ENCODE data around the gene TMEM176A.

Gene TMEM176A

DNA sequence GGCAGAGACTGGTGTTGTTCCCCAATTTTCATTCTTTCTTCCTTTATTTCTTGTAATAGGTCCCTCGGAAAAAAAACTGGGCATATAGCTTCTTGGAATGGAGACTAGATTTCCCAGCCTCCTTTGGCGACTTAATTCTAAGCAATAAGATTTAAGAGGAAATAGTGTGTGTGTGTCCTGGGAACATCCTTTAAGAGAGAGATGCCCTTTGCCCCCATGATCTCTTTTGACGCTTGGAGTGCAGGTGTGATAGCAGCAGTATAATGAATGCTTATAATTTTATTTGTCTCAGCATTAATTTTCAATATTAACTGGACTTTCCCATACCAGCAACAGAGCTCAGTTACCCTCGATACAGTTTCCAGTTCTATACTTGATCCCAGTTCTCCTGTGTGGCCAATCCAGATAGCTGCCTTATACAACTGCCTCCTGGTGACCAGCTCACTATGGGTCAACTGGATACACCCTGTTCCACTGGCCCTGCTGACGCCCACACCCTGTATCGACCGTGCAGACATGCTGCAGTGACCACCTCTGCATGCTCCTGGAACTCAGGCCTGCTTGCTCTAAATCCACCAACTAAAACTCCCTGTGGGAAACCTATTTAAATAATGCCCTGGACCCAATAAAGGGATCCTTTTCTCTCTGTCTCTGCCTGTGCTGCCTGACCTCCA, 13.9 kb downstream of the TMEM176A start:
- no peak overlapping the region for H3K9ac ChIP-seq (ENCODE audit: low read length)
- H4K8ac ChIP-seq (ENCODE audit: low read length) = no peak overlapping the region
- no peaks in the 10 kb centered on the region for H3K27me3 ChIP-seq (ENCODE audit: control insufficient read depth in 1 of 2, insufficient read depth in 1 of 2, low read length in 2 of 2)
- H3K4me1 ChIP-seq (ENCODE audit: control insufficient read depth, insufficient read depth, low read depth, low read length) = no peaks in the 10 kb centered on the region
- no peaks in the 10 kb centered on the region for H3K36me3 ChIP-seq (ENCODE audit: control insufficient read depth in 1 of 2, insufficient read depth in 2 of 2, low read depth in 1 of 2, low read length in 2 of 2)
- no peak overlapping the region for H3K27ac ChIP-seq (ENCODE audit: low read length, poor library complexity, severe bottlenecking)
- H3K14ac ChIP-seq (ENCODE audit: low read length in 2 of 2) = no peak overlapping the region
- H3K4me2 ChIP-seq (ENCODE audit: low read length, poor library complexity, severe bottlenecking) = no peak overlapping the region
- no peak overlapping the region for H3K4me3 ChIP-seq (ENCODE audit: insufficient read depth in 1 of 2, low read depth in 1 of 2, low read length in 2 of 2)
- no peak overlapping the region for H3K23ac ChIP-seq (ENCODE audit: low read length in 2 of 2)
- H2BK15ac ChIP-seq (ENCODE audit: low read depth, poor library complexity, severe bottlenecking) = no peak overlapping the region
- H4K91ac ChIP-seq (ENCODE audit: low read length) = no peak overlapping the region
- no peak overlapping the region for H2BK120ac ChIP-seq (ENCODE audit: low read depth, low read length)
- H2BK12ac ChIP-seq (ENCODE audit: low read length in 2 of 2) = no peak overlapping the region
- H3K18ac ChIP-seq (ENCODE audit: low read depth in 1 of 2, low read length in 2 of 2) = no peak overlapping the region
- WGBS = 63% methylated on average over 6 of the region's 7 CpGs
- no peak overlapping the region for H3K4ac ChIP-seq (ENCODE audit: low read depth in 1 of 2, low read length in 2 of 2)
- H3K79me1 ChIP-seq (replicated peaks; ENCODE audit: low read length, poor library complexity, severe bottlenecking) = no peaks in the 10 kb centered on the region
- H2BK5ac ChIP-seq (ENCODE audit: low read depth, low read length, poor library complexity, severe bottlenecking) = no peak overlapping the region
- H2AK5ac ChIP-seq (ENCODE audit: low read length, severe bottlenecking) = no peak overlapping the region
- peaks cover 13% of the 10 kb centered on the region for H3K9me3 ChIP-seq (ENCODE audit: control insufficient read depth, low read length)
- H2AFZ ChIP-seq (ENCODE audit: low read depth, low read length) = no peak overlapping the region
- no peak for DNase-seq

GRCh38 chr7:150818971-150819370, 18.4 kb downstream of the TMEM176A start:
- no peak overlapping the region for H2BK5ac ChIP-seq (ENCODE audit: low read depth, low read length, poor library complexity, severe bottlenecking)
- no peak overlapping the region for H2AK5ac ChIP-seq (ENCODE audit: low read length, severe bottlenecking)
- no peaks in the 10 kb centered on the region for H3K4me1 ChIP-seq (ENCODE audit: control insufficient read depth, insufficient read depth, low read depth, low read length)
- H3K4me3 ChIP-seq (ENCODE audit: insufficient read depth in 1 of 2, low read depth in 1 of 2, low read length in 2 of 2) = no peak overlapping the region
- 97% methylated on average over 2 of the region's 2 CpGs for WGBS
- H3K79me1 ChIP-seq (replicated peaks; ENCODE audit: low read length, poor library complexity, severe bottlenecking) = no peaks in the 10 kb centered on the region
- no peaks in the 10 kb centered on the region for H3K27me3 ChIP-seq (ENCODE audit: control insufficient read depth in 1 of 2, insufficient read depth in 1 of 2, low read length in 2 of 2)
- H3K9ac ChIP-seq (ENCODE audit: low read length) = no peak overlapping the region
- H4K8ac ChIP-seq (ENCODE audit: low read length) = no peak overlapping the region
- no peak overlapping the region for H4K91ac ChIP-seq (ENCODE audit: low read length)
- no peak overlapping the region for H2BK15ac ChIP-seq (ENCODE audit: low read depth, poor library complexity, severe bottlenecking)
- H3K23ac ChIP-seq (ENCODE audit: low read length in 2 of 2) = no peak overlapping the region
- H3K9me3 ChIP-seq (ENCODE audit: control insufficient read depth, low read length) = peaks cover 18% of the 10 kb centered on the region
- no peak overlapping the region for H2BK12ac ChIP-seq (ENCODE audit: low read length in 2 of 2)
- DNase-seq = no peak
- no peak overlapping the region for H3K18ac ChIP-seq (ENCODE audit: low read depth in 1 of 2, low read length in 2 of 2)
- H2AFZ ChIP-seq (ENCODE audit: low read depth, low read length) = no peak overlapping the region
- H3K27ac ChIP-seq (ENCODE audit: low read length, poor library complexity, severe bottlenecking) = no peak overlapping the region
- no peak overlapping the region for H3K4ac ChIP-seq (ENCODE audit: low read depth in 1 of 2, low read length in 2 of 2)
- no peak overlapping the region for H2BK120ac ChIP-seq (ENCODE audit: low read depth, low read length)
- H3K4me2 ChIP-seq (ENCODE audit: low read length, poor library complexity, severe bottlenecking) = no peak overlapping the region
- H3K14ac ChIP-seq (ENCODE audit: low read length in 2 of 2) = no peak overlapping the region
- no peaks in the 10 kb centered on the region for H3K36me3 ChIP-seq (ENCODE audit: control insufficient read depth in 1 of 2, insufficient read depth in 2 of 2, low read depth in 1 of 2, low read length in 2 of 2)

- Histone ChIP-seq H3K9me3 (ENCODE audit: control insufficient read depth, low read length) (peaks cover 18% of the 10 kb centered on the region), H2BK120ac (ENCODE audit: low read depth, low read length) (no peak overlapping the region), H3K79me1 (replicated peaks; ENCODE audit: low read length, poor library complexity, severe bottlenecking) (no peaks in the 10 kb centered on the region), H4K91ac (ENCODE audit: low read length) (no peak overlapping the region), H3K4me3 (ENCODE audit: insufficient read depth in 1 of 2, low read depth in 1 of 2, low read length in 2 of 2) (no peak overlapping the region), H3K4me2 (ENCODE audit: low read length, poor library complexity, severe bottlenecking) (no peak overlapping the region), H3K4ac (ENCODE audit: low read depth in 1 of 2, low read length in 2 of 2) (no peak overlapping the region), H3K4me1 (ENCODE audit: control insufficient read depth, insufficient read depth, low read depth, low read length) (no peaks in the 10 kb centered on the region), H3K9ac (ENCODE audit: low read length) (no peak overlapping the region), H3K14ac (ENCODE audit: low read length in 2 of 2) (no peak overlapping the region), H2BK12ac (ENCODE audit: low read length in 2 of 2) (no peak overlapping the region), H2BK5ac (ENCODE audit: low read depth, low read length, poor library complexity, severe bottlenecking) (no peak overlapping the region), H2AFZ (ENCODE audit: low read depth, low read length) (no peak overlapping the region), H3K23ac (ENCODE audit: low read length in 2 of 2) (no peak overlapping the region), H2BK15ac (ENCODE audit: low read depth, poor library complexity, severe bottlenecking) (no peak overlapping the region), H2AK5ac (ENCODE audit: low read length, severe bottlenecking) (no peak overlapping the region), H3K18ac (ENCODE audit: low read depth in 1 of 2, low read length in 2 of 2) (no peak overlapping the region), H3K27ac (ENCODE audit: low read length, poor library complexity, severe bottlenecking) (no peak overlapping the region), H3K27me3 (ENCODE audit: control insufficient read depth in 1 of 2, insufficient read depth in 1 of 2, low read length in 2 of 2) (no peaks in the 10 kb centered on the region), H3K36me3 (ENCODE audit: control insufficient read depth in 1 of 2, insufficient read depth in 2 of 2, low read depth in 1 of 2, low read length in 2 of 2) (no peaks in the 10 kb centered on the region), H4K8ac (ENCODE audit: low read length) (no peak overlapping the region)
- 75% methylated on average over 4 of the region's 5 CpGs for WGBS
- no peak for DNase-seq
Observed at GRCh38 chr7:150820148-150820547, 19.6 kb downstream of the TMEM176A start.

GRCh38 chr7:150820578-150821198, 20.1 kb downstream of the TMEM176A start:
- Histone ChIP-seq H2BK12ac (ENCODE audit: low read length in 2 of 2) (no peak overlapping the region), H2BK15ac (ENCODE audit: low read depth, poor library complexity, severe bottlenecking) (no peak overlapping the region), H3K36me3 (ENCODE audit: control insufficient read depth in 1 of 2, insufficient read depth in 2 of 2, low read depth in 1 of 2, low read length in 2 of 2) (no peaks in the 10 kb centered on the region), H3K23ac (ENCODE audit: low read length in 2 of 2) (no peak overlapping the region), H3K4me3 (ENCODE audit: insufficient read depth in 1 of 2, low read depth in 1 of 2, low read length in 2 of 2) (no peak overlapping the region), H3K79me1 (replicated peaks; ENCODE audit: low read length, poor library complexity, severe bottlenecking) (no peaks in the 10 kb centered on the region), H3K14ac (ENCODE audit: low read length in 2 of 2) (no peak overlapping the region), H3K27ac (ENCODE audit: low read length, poor library complexity, severe bottlenecking) (no peak overlapping the region), H2BK5ac (ENCODE audit: low read depth, low read length, poor library complexity, severe bottlenecking) (no peak overlapping the region), H4K8ac (ENCODE audit: low read length) (no peak overlapping the region), H2AFZ (ENCODE audit: low read depth, low read length) (no peak overlapping the region), H2BK120ac (ENCODE audit: low read depth, low read length) (no peak overlapping the region), H3K4ac (ENCODE audit: low read depth in 1 of 2, low read length in 2 of 2) (no peak overlapping the region), H2AK5ac (ENCODE audit: low read length, severe bottlenecking) (no peak overlapping the region), H3K4me1 (ENCODE audit: control insufficient read depth, insufficient read depth, low read depth, low read length) (no peaks in the 10 kb centered on the region), H3K27me3 (ENCODE audit: control insufficient read depth in 1 of 2, insufficient read depth in 1 of 2, low read length in 2 of 2) (no peaks in the 10 kb centered on the region), H3K9ac (ENCODE audit: low read length) (no peak overlapping the region), H3K4me2 (ENCODE audit: low read length, poor library complexity, severe bottlenecking) (no peak overlapping the region), H4K91ac (ENCODE audit: low read length) (no peak overlapping the region), H3K9me3 (ENCODE audit: control insufficient read depth, low read length) (peaks cover 17% of the 10 kb centered on the region), H3K18ac (ENCODE audit: low read depth in 1 of 2, low read length in 2 of 2) (no peak overlapping the region)
- 70% methylated on average over 7 of the region's 7 CpGs for WGBS
- DNase-seq = no peak

All from mesenchymal stem cell (in vitro differentiated cells and primary cell).